ENCODE data around the gene MAX.
A peak's percentile ranks its signal among the peaks of the same experiment; 100 is the strongest.

Gene MAX

GRCh38 chr14:65104791-65105190, 2.5 kb upstream of the MAX start:
- H4K91ac ChIP-seq (ENCODE audit: low read depth, low read length) = no peak overlapping the region
- no CpG with 5 or more reads among the region's 3 CpGs for WGBS (ENCODE audit: extremely low coverage, insufficient coverage, insufficient read length)
- no peaks in the 10 kb centered on the region for H3K27me3 ChIP-seq (ENCODE audit: insufficient read depth, low read length)
- H4K12ac ChIP-seq (ENCODE audit: low read depth, low read length) = no peak overlapping the region
- H3K18ac ChIP-seq (ENCODE audit: low read length) = no peak overlapping the region
- no peaks in the 10 kb centered on the region for H3K4me1 ChIP-seq (ENCODE audit: control insufficient read depth in 1 of 2, insufficient read depth in 2 of 2, low read length in 2 of 2)
- H3K9me3 ChIP-seq (ENCODE audit: insufficient read depth, low read depth, low read length) = no peaks in the 10 kb centered on the region
- no peak overlapping the region for H2BK12ac ChIP-seq (ENCODE audit: low read length)
- H3K23ac ChIP-seq (ENCODE audit: low read length) = no peak overlapping the region
- H2AFZ ChIP-seq (ENCODE audit: insufficient read depth, low read length, poor library complexity) = no peak overlapping the region
- peaks cover 5% of the 10 kb centered on the region for H3K79me2 ChIP-seq (ENCODE audit: control insufficient read depth, insufficient read depth, low read length, poor library complexity)
- H3K79me1 ChIP-seq (ENCODE audit: low read length) = peaks cover 4% of the 10 kb centered on the region
- no peak overlapping the region for H3K4me2 ChIP-seq (ENCODE audit: low read length)
- H3K36me3 ChIP-seq (ENCODE audit: control insufficient read depth in 1 of 2, insufficient read depth in 2 of 2, low read length in 2 of 2) = no peaks in the 10 kb centered on the region
- no peak overlapping the region for H3K4ac ChIP-seq (ENCODE audit: low read depth, low read length)
- H2BK5ac ChIP-seq (ENCODE audit: low read depth, low read length, poor library complexity) = no peak overlapping the region
- no peak overlapping the region for H3K9ac ChIP-seq (ENCODE audit: low read length)
- no peak overlapping the region for H3K4me3 ChIP-seq (ENCODE audit: low read depth, low read length)
- no peak overlapping the region for H4K8ac ChIP-seq (ENCODE audit: low read depth, low read length)
- no peak overlapping the region for H3K14ac ChIP-seq (ENCODE audit: low read length)
- H3K27ac ChIP-seq (ENCODE audit: low read depth, low read length) = no peak overlapping the region
- no peak overlapping the region for H2BK120ac ChIP-seq (ENCODE audit: insufficient read depth, low read length, poor library complexity)
- no peak for DNase-seq
- H2AK5ac ChIP-seq (ENCODE audit: low read length) = no peak overlapping the region

DNA sequence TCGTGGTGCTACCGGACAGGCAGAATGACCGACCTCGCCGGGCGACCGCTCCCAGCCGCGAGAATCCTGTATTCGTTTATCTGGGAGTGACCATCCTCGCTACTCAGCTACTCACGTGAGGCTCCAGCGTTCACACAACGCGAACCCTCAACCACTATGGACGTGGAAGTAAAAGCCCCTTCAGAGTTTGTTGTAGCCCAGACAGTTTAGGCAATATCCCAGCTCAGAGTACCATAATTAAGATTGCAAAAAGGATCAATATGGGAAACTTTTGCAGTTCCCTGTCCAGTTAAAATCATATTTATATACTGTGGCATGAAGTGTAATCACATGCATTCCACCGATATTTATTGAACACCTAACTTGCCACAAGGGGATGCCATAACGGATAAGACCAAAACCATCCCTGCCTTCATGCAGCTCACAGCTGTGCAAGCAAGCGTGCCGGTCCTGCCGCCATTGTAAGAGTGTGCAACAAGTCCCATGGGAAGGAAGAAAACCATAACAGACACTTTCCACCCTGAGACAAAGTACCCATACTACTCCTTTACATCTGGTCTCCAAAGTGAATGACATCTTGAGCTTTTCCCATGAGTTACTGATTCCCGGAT, 938 bp upstream of the MAX start:
- peak overlapping the region; percentile 58 for H4K12ac ChIP-seq (ENCODE audit: low read depth, low read length)
- H3K4me3 ChIP-seq (ENCODE audit: low read depth, low read length) = peak overlapping the region; percentile 76
- peak overlapping the region; percentile 97 for H2AFZ ChIP-seq (ENCODE audit: insufficient read depth, low read length, poor library complexity)
- H3K79me2 ChIP-seq (ENCODE audit: control insufficient read depth, insufficient read depth, low read length, poor library complexity) = peaks cover 5% of the 10 kb centered on the region
- H3K4me1 ChIP-seq (ENCODE audit: control insufficient read depth in 1 of 2, insufficient read depth in 2 of 2, low read length in 2 of 2) = no peaks in the 10 kb centered on the region
- H3K18ac ChIP-seq (ENCODE audit: low read length) = peak overlapping the region; percentile 25
- H3K79me1 ChIP-seq (ENCODE audit: low read length) = peaks cover 4% of the 10 kb centered on the region
- peak overlapping the region; percentile 18 for H2BK120ac ChIP-seq (ENCODE audit: insufficient read depth, low read length, poor library complexity)
- peak overlapping the region; percentile 3 for H3K9ac ChIP-seq (ENCODE audit: low read length)
- peak overlapping the region; percentile 68 for H3K4me2 ChIP-seq (ENCODE audit: low read length)
- no peak overlapping the region for H2AK5ac ChIP-seq (ENCODE audit: low read length)
- H3K4ac ChIP-seq (ENCODE audit: low read depth, low read length) = no peak overlapping the region
- H4K8ac ChIP-seq (ENCODE audit: low read depth, low read length) = peak overlapping the region; percentile 45
- no peaks in the 10 kb centered on the region for H3K9me3 ChIP-seq (ENCODE audit: insufficient read depth, low read depth, low read length)
- no peak overlapping the region for H3K27ac ChIP-seq (ENCODE audit: low read depth, low read length)
- peak overlapping the region; percentile 43 for H3K14ac ChIP-seq (ENCODE audit: low read length)
- no peak overlapping the region for H3K23ac ChIP-seq (ENCODE audit: low read length)
- peak in 1 of 2 donors; percentile 29 for DNase-seq
- no peak overlapping the region for H4K91ac ChIP-seq (ENCODE audit: low read depth, low read length)
- no peaks in the 10 kb centered on the region for H3K36me3 ChIP-seq (ENCODE audit: control insufficient read depth in 1 of 2, insufficient read depth in 2 of 2, low read length in 2 of 2)
- no peaks in the 10 kb centered on the region for H3K27me3 ChIP-seq (ENCODE audit: insufficient read depth, low read length)
- no CpG with 5 or more reads among the region's 22 CpGs for WGBS (ENCODE audit: extremely low coverage, insufficient coverage, insufficient read length)
- H2BK12ac ChIP-seq (ENCODE audit: low read length) = peak overlapping the region; percentile 23
- H2BK5ac ChIP-seq (ENCODE audit: low read depth, low read length, poor library complexity) = no peak overlapping the region

DNA sequence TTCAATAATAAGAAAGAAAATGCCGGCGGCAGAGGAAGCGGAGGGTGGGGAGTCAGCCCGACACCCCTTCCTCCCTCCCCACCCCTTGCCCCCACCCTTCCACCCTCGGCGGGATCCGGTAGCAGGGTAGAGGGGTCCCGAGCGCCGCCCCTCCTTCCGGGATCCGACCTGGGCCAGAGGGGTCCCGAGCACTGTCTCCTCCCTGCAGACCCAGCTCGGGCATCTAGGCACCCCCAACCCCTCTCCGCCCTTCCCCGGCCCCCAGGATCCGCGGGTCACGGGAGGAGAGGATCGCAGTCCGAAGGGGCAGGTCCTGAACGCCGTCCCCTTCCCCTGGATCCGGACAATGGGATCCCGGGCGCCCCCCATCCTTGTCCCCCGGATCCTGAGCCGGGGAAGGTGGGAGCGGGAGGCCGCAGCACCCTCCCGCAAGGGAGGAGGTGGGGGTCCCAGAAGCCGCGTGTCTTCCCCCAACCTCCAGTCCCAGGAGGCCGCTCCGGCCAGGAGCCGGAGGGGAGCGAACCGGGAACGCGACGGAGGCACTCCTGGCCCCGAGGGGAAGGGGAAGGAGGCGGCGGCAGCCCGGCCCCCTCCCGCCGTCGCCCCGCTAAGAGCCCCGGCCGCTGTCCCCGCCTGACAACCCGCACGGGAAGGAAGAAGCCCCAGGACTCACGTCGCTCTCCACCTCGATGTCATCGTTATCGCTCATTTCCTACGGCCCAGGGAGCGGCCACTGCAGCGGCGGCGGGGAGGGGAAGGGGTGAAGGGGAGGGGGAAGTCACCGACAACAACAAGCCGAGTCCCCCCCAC, 481 bp downstream of the MAX start:
- Histone ChIP-seq H2BK120ac (ENCODE audit: insufficient read depth, low read length, poor library complexity) (no peak overlapping the region), H3K79me1 (ENCODE audit: low read length) (peaks cover 4% of the 10 kb centered on the region), H2BK12ac (ENCODE audit: low read length) (no peak overlapping the region), H3K4me1 (ENCODE audit: control insufficient read depth in 1 of 2, insufficient read depth in 2 of 2, low read length in 2 of 2) (no peaks in the 10 kb centered on the region), H3K9ac (ENCODE audit: low read length) (peak overlapping the region; percentile 84), H3K9me3 (ENCODE audit: insufficient read depth, low read depth, low read length) (no peaks in the 10 kb centered on the region), H2AFZ (ENCODE audit: insufficient read depth, low read length, poor library complexity) (peak overlapping the region; percentile 32), H3K18ac (ENCODE audit: low read length) (peak overlapping the region; percentile 80), H3K36me3 (ENCODE audit: control insufficient read depth in 1 of 2, insufficient read depth in 2 of 2, low read length in 2 of 2) (peaks cover 0 to 2% of the 10 kb centered on the region in 2 experiments), H3K79me2 (ENCODE audit: control insufficient read depth, insufficient read depth, low read length, poor library complexity) (peaks cover 5% of the 10 kb centered on the region), H2BK5ac (ENCODE audit: low read depth, low read length, poor library complexity) (peak overlapping the region; percentile 68), H4K12ac (ENCODE audit: low read depth, low read length) (no peak overlapping the region), H4K91ac (ENCODE audit: low read depth, low read length) (peak overlapping the region; percentile 41), H3K23ac (ENCODE audit: low read length) (no peak overlapping the region), H3K4ac (ENCODE audit: low read depth, low read length) (peak overlapping the region; percentile 19), H3K27ac (ENCODE audit: low read depth, low read length) (peak overlapping the region; percentile 73), H2AK5ac (ENCODE audit: low read length) (no peak overlapping the region), H3K4me3 (ENCODE audit: low read depth, low read length) (peak overlapping the region; percentile 85), H3K14ac (ENCODE audit: low read length) (peak overlapping the region; percentile 49), H3K27me3 (ENCODE audit: insufficient read depth, low read length) (no peaks in the 10 kb centered on the region), H4K8ac (ENCODE audit: low read depth, low read length) (peak overlapping the region; percentile 42), H3K4me2 (ENCODE audit: low read length) (peak overlapping the region; percentile 76)
- peak in 1 of 2 donors; percentile 2 for DNase-seq
- WGBS (ENCODE audit: extremely low coverage, insufficient coverage, insufficient read length) = no CpG with 5 or more reads among the region's 66 CpGs

DNA sequence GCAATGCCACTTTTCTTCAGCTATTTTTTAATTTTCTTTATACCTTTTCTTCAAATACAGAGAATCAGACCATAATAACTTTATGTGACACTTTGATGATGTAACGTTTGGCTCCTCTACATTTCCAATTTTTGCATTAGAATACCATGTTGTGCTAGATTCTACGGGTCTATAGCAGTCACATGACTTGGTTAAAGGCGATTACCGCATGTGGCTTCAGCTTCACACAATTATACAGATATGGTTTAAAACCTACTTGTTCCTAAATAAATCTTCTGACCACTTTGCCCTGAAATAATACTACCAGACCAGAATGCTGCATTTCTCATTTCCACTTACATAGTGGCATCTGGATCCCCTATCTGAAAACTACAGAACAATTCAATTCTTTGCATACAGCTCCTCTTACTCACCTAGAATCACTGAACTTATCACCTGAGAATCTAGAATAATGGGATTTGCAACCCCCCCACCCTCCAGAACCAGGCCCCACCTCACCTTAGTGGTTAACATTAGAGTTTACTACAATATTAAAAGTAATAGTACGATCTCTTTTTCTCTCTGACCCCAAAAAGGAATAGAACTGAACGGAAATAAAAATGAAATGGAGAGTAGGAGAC, 1.3 kb downstream of the MAX start:
- H2BK12ac ChIP-seq (ENCODE audit: low read length) = no peak overlapping the region

More for the DNA sequence above, 1.3 kb downstream of the MAX start:
- Histone ChIP-seq H3K14ac (ENCODE audit: low read length) (no peak overlapping the region), H4K12ac (ENCODE audit: low read depth, low read length) (no peak overlapping the region), H3K79me1 (ENCODE audit: low read length) (peaks cover 4% of the 10 kb centered on the region), H3K27ac (ENCODE audit: low read depth, low read length) (no peak overlapping the region), H3K36me3 (ENCODE audit: control insufficient read depth in 1 of 2, insufficient read depth in 2 of 2, low read length in 2 of 2) (peaks cover 0 to 2% of the 10 kb centered on the region in 2 experiments), H2AK5ac (ENCODE audit: low read length) (no peak overlapping the region), H3K27me3 (ENCODE audit: insufficient read depth, low read length) (no peaks in the 10 kb centered on the region), H2BK120ac (ENCODE audit: insufficient read depth, low read length, poor library complexity) (no peak overlapping the region), H3K9me3 (ENCODE audit: insufficient read depth, low read depth, low read length) (no peaks in the 10 kb centered on the region), H4K8ac (ENCODE audit: low read depth, low read length) (no peak overlapping the region), H3K4me1 (ENCODE audit: control insufficient read depth in 1 of 2, insufficient read depth in 2 of 2, low read length in 2 of 2) (no peaks in the 10 kb centered on the region), H3K79me2 (ENCODE audit: control insufficient read depth, insufficient read depth, low read length, poor library complexity) (peaks cover 5% of the 10 kb centered on the region), H2AFZ (ENCODE audit: insufficient read depth, low read length, poor library complexity) (no peak overlapping the region), H2BK5ac (ENCODE audit: low read depth, low read length, poor library complexity) (no peak overlapping the region), H3K4ac (ENCODE audit: low read depth, low read length) (no peak overlapping the region), H3K9ac (ENCODE audit: low read length) (no peak overlapping the region), H3K18ac (ENCODE audit: low read length) (no peak overlapping the region), H3K4me3 (ENCODE audit: low read depth, low read length) (no peak overlapping the region), H3K4me2 (ENCODE audit: low read length) (peak overlapping the region; percentile 76), H3K23ac (ENCODE audit: low read length) (no peak overlapping the region), H4K91ac (ENCODE audit: low read depth, low read length) (no peak overlapping the region)
- DNase-seq = peak in 1 of 2 donors; percentile 70
- WGBS (ENCODE audit: extremely low coverage, insufficient coverage, insufficient read length) = no CpG with 5 or more reads among the region's 6 CpGs

Measured in trophoblast cell (in vitro differentiated cells and primary cell).